Colonic mucosa (tissue), 4 donors: ENCODE measurements around the gene KIF1A. TPM values are rescaled to one million over a fixed set of nuclear protein-coding genes. Genes with fewer than 3 reads are reported as not detected.

Experiments used
- DNase-seq: peaks from one replicate; pipeline ENCODE4 v3.0.0-alpha.2; 2020
- H3K27ac ChIP-seq: fragments of 200-600 bp; one replicate; pipeline ENCODE4 v1.8.0; 2021
- H3K27me3 ChIP-seq: fragments of 200-600 bp; one replicate; pipeline ENCODE4 v1.8.0; 2021
- H3K36me3 ChIP-seq: fragments of 200-600 bp; one replicate; pipeline ENCODE4 v1.8.0; 2021
- H3K4me1 ChIP-seq: fragments of 200-600 bp; one replicate; pipeline ENCODE4 v1.8.0; 2021; ENCODE audit warnings: mild to moderate bottlenecking
- H3K4me3 ChIP-seq: fragments of 200-600 bp; one replicate; pipeline ENCODE4 v1.8.0; 2021
- H3K9ac ChIP-seq, 2 donors: one replicate each; pipeline ENCODE4 v1.7.0; 2013; ENCODE audit warnings: control low read depth in 2 of 2, low read depth in 2 of 2, low read length in 2 of 2
- H3K9me3 ChIP-seq: fragments of 200-600 bp; one replicate; pipeline ENCODE4 v1.8.0; 2021
- CTCF ChIP-seq: fragments of 200-600 bp; IDR thresholded peaks from one replicate; pipeline ENCODE4 v1.8.0; 2022; ENCODE audit warnings: antibody characterized with exemption, mild to moderate bottlenecking
- intact Hi-C: fragments of 100-400 bp; cut with DNase I; formaldehyde crosslinking; loops from one replicate; pipeline ENCODE4 v1.14.1; 2022
- total RNA-seq, 2 donors: library from RNA; stranded (reverse); fragmentation: NEBNext Ultra II Directional in 1 of 2; extraction: Animal tissue kit (Norgen Biotek cat#: 25700) in 1 of 2; gene quantifications; one replicate each; pipeline ENCODE4 v1.2.1, GENCODE V29; 2021
- donor health status: healthy.
- donor health status: DM: no; HTN: no; CAD: no.
- donor health status: DM: no; HTN: no; CAD: no.

KIF1A gene
- total RNA-seq, 2 donors from 2014 or later: 1.9 to 4.3 TPM

DNA sequence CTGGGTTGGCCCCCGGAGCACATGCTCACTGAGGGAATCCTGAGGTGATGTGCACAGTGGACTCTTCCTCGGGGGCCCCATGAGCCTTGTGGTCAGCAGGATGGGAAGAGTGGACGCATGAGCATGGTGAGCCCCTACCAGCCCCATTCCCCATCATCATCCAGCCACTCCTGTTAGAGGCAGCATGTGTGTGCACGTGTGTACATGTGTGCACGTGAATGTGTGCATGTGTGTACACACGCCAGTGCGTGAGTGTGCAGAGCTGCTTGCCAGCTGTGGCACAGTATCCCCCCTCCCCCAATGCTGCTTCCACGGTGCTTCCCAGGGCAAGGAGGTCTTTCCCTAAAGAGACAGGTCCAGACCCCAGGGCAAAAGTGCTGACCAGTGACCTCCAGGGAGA, 57.8 kb downstream of the KIF1A start:
- intact Hi-C loops: no loop called here
- no peaks in the 10 kb centered on the region for H3K9me3 ChIP-seq
- TF ChIP-seq CTCF: no peak
- no peaks in the 10 kb centered on the region for H3K27me3 ChIP-seq
- H3K9ac ChIP-seq: no peak overlapping the region
- no peak for DNase-seq
- H3K4me1 ChIP-seq: no peaks in the 10 kb centered on the region
- no peak overlapping the region for H3K27ac ChIP-seq
- no peaks in the 10 kb centered on the region for H3K36me3 ChIP-seq
- no peak overlapping the region for H3K4me3 ChIP-seq

DNA sequence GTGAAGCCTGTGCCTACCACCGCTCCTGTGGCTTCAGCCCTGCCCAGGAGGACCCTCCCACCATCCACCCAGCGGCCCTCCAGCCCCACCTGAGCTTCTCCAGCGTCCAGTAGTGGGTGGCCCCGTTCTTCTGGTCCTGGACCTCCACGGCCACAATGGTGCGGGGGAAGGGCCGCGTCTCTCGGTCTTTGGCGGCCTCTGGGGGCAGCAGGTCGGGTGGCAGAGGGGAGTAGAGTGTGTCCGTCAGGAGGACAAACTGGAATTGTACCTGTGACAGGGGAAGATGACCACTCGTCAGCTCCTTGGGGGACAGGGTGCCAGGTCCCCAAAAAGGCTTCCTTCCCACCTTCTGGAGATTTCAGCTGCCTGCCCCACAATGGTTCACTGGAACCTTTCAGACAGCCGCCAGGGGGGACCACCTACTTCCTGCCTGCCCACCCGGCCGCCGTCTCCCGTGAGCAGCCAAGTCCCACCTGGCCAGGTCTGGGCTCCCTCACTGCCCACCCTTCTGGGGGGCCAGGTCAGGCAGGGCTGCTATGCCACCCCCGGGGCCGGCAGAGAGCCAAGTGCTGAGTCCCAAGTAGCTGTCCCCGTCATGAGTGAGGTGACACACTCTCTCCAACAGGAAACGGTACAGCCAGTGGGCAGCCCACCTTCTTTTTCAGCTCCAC, 59.3 kb downstream of the KIF1A start:
- H3K9ac ChIP-seq: no peak overlapping the region
- no peak for DNase-seq
- H3K27ac ChIP-seq: no peak overlapping the region
- H3K36me3 ChIP-seq: no peaks in the 10 kb centered on the region
- H3K4me3 ChIP-seq: no peak overlapping the region
- intact Hi-C loops: no loop called here
- H3K4me1 ChIP-seq: no peaks in the 10 kb centered on the region
- no peaks in the 10 kb centered on the region for H3K27me3 ChIP-seq
- no peaks in the 10 kb centered on the region for H3K9me3 ChIP-seq
- TF ChIP-seq CTCF: no peak

- Histone ChIP-seq H3K27ac (no peak overlapping the region), H3K27me3 (no peaks in the 10 kb centered on the region), H3K9ac (no peak overlapping the region), H3K36me3 (no peaks in the 10 kb centered on the region), H3K4me3 (no peak overlapping the region), H3K4me1 (no peaks in the 10 kb centered on the region), H3K9me3 (no peaks in the 10 kb centered on the region)
- intact Hi-C loops: no loop called here
- no peak for TF ChIP-seq CTCF
- no peak for DNase-seq
Measured at GRCh38 chr2:240760121-240760520, 59.9 kb downstream of the KIF1A start.

DNA sequence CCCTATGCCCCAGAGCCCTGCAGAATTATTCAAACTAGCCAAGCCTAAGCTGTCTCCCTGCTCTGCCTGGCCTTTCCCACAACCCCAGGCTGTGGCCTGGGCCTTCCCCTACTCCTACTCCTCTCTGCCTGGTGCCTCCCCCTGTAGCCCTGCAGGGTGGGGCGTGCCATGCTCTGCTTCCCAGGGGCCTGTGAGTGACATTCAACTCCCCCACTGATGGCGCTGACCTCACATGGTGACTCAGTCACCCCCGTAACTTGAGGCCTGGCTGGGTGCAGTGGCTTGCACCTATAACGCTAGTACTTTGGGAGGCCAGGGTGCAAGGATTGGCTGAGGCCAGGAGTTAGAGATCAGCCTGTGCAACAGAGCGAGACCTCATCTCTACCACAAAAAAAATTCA, 60.6 kb downstream of the KIF1A start:
- Histone ChIP-seq H3K4me3 (no peak overlapping the region), H3K9ac (no peak overlapping the region), H3K4me1 (no peaks in the 10 kb centered on the region), H3K36me3 (no peaks in the 10 kb centered on the region), H3K27ac (no peak overlapping the region), H3K9me3 (no peaks in the 10 kb centered on the region), H3K27me3 (no peaks in the 10 kb centered on the region)
- TF ChIP-seq CTCF: no peak
- intact Hi-C loops: no loop called here
- no peak for DNase-seq

GRCh38 chr2:240757086-240757614, 62.9 kb downstream of the KIF1A start:
- H3K9ac ChIP-seq: no peak overlapping the region
- no peak overlapping the region for H3K4me3 ChIP-seq
- H3K27ac ChIP-seq: no peak overlapping the region
- H3K27me3 ChIP-seq: no peaks in the 10 kb centered on the region
- TF ChIP-seq CTCF: no peak
- H3K9me3 ChIP-seq: no peaks in the 10 kb centered on the region
- intact Hi-C loops: no loop called here
- no peak for DNase-seq
- H3K36me3 ChIP-seq: no peaks in the 10 kb centered on the region
- H3K4me1 ChIP-seq: no peaks in the 10 kb centered on the region
